CD14-positive monocyte (primary cell): ENCODE data around the gene SCYGR3. TPM values are rescaled to one million over a fixed set of nuclear protein-coding genes. Genes with fewer than 3 reads are reported as not detected.
"Not testable (repeated sequence)": the region's sequence is repeated elsewhere in the genome, so short reads cannot be mapped to it uniquely, and the experiment has no call there.

Experiments used
- DNase-seq, 3 donors: peaks; one replicate each; pipeline ENCODE4 v3.0.0-alpha.2; 2011 to 2022
- H2AFZ ChIP-seq: 2 replicates; pipeline ENCODE4 v1.6.0; 2012; ENCODE audit warnings: mild to moderate bottlenecking, low read depth, low read length, inconsistent platforms; ENCODE audit not compliant: insufficient read depth, poor library complexity, severe bottlenecking
- H3K27ac ChIP-seq, 2 donors: 1 replicate in 1 of 2; 2 replicates in 1 of 2; pipeline ENCODE4 v1.5.1; 2012 to 2013; ENCODE audit warnings: low read length in 2 of 2, control low read depth in 1 of 2, inconsistent platforms in 1 of 2, low read depth in 1 of 2, mild to moderate bottlenecking in 1 of 2
- H3K27me3 ChIP-seq, 2 donors: one replicate each; pipeline versions ENCODE4 v1.6.0 to v1.6.1; 2011 to 2013; ENCODE audit warnings: low read length in 2 of 2; ENCODE audit not compliant: control insufficient read depth in 2 of 2, insufficient read depth in 2 of 2
- H3K36me3 ChIP-seq, 2 donors: replicated peaks in 1 of 2; 1 replicate in 1 of 2; 2 replicates in 1 of 2; pipeline versions ENCODE4 v1.5.1 to v1.6.1; 2012 to 2013; ENCODE audit warnings: low read length in 2 of 2, control low read depth in 1 of 2, inconsistent platforms in 1 of 2, mild to moderate bottlenecking in 1 of 2; ENCODE audit not compliant: insufficient read depth in 2 of 2, control insufficient read depth in 1 of 2
- H3K4me1 ChIP-seq, 2 donors: 1 replicate in 1 of 2; 2 replicates in 1 of 2; pipeline versions ENCODE4 v1.5.1 to v1.6.1; 2012 to 2013; ENCODE audit warnings: low read length in 2 of 2, control low read depth in 1 of 2, inconsistent platforms in 1 of 2, mild to moderate bottlenecking in 1 of 2, moderate library complexity in 1 of 2; ENCODE audit not compliant: insufficient read depth in 2 of 2, control insufficient read depth in 1 of 2
- H3K4me2 ChIP-seq: replicated peaks from 2 replicates; pipeline ENCODE3; 2012; ENCODE audit warnings: low read length, moderate library complexity, mild to moderate bottlenecking; ENCODE audit not compliant: poor library complexity, severe bottlenecking; ENCODE audit errors: extremely low read depth
- H3K4me3 ChIP-seq, 3 experiments: fragments of 200-600 bp in 1 of 3; sonication (generic) in 1 of 3; replicated peaks in 1 of 3; 1 replicate in 2 of 3; 2 replicates in 1 of 3; pipeline ENCODE4 v1.5.1; 2011 to 2013; ENCODE audit warnings: low read length in 3 of 3, mild to moderate bottlenecking in 3 of 3, control low read depth in 2 of 3, low read depth in 2 of 3, inconsistent platforms in 1 of 3, moderate library complexity in 1 of 3
- H3K79me2 ChIP-seq: 2 replicates; pipeline ENCODE4 v1.6.0; 2012; ENCODE audit warnings: mild to moderate bottlenecking, control low read depth, inconsistent platforms, low read length, moderate library complexity; ENCODE audit not compliant: insufficient read depth
- H3K9ac ChIP-seq: 2 replicates; pipeline ENCODE4 v1.6.0; 2017; ENCODE audit warnings: low read length, mild to moderate bottlenecking; ENCODE audit not compliant: insufficient read depth, poor library complexity, severe bottlenecking
- H3K9me3 ChIP-seq, 2 donors: replicated peaks in 1 of 2; 1 replicate in 1 of 2; 2 replicates in 1 of 2; pipeline versions ENCODE4 v1.5.1 to v1.6.1; 2012 to 2013; ENCODE audit warnings: low read length in 2 of 2, control low read depth in 1 of 2; ENCODE audit not compliant: control insufficient read depth in 1 of 2, insufficient read depth in 1 of 2
- H4K20me1 ChIP-seq: 2 replicates; pipeline ENCODE4 v1.6.0; 2012; ENCODE audit warnings: mild to moderate bottlenecking, low read length, control low read depth, moderate library complexity; ENCODE audit not compliant: insufficient read depth
- H3K27ac Mint-ChIP-seq, 7 donors: one replicate each; pipeline ENCODE4 v1.8.0; 2020; ENCODE audit warnings: mild to moderate bottlenecking in 7 of 7, mixed read lengths in 7 of 7, moderate library complexity in 6 of 7, inconsistent platforms in 2 of 7
- H3K27me3 Mint-ChIP-seq, 3 donors: one replicate each; pipeline ENCODE4 v1.8.0; 2021 to 2022; ENCODE audit warnings: low read depth in 3 of 3, mild to moderate bottlenecking in 3 of 3, mixed read lengths in 3 of 3, moderate library complexity in 3 of 3, inconsistent platforms in 1 of 3
- H3K36me3 Mint-ChIP-seq, 2 donors: one replicate each; pipeline ENCODE4 v1.8.0; 2020; ENCODE audit warnings: mixed read lengths in 2 of 2, inconsistent platforms in 1 of 2, mild to moderate bottlenecking in 1 of 2
- H3K4me1 Mint-ChIP-seq: one replicate; pipeline ENCODE4 v1.8.0; 2020; ENCODE audit warnings: mild to moderate bottlenecking, mixed read lengths
- H3K4me3 Mint-ChIP-seq, 2 donors: one replicate each; pipeline ENCODE4 v1.8.0; 2020; ENCODE audit warnings: mild to moderate bottlenecking in 2 of 2, mixed read lengths in 2 of 2, moderate library complexity in 1 of 2
- H3K9me3 Mint-ChIP-seq, 7 donors: one replicate each; pipeline ENCODE4 v1.8.0; 2020 to 2022; ENCODE audit warnings: mixed read lengths in 7 of 7, mild to moderate bottlenecking in 6 of 7, moderate library complexity in 6 of 7, inconsistent platforms in 2 of 7
- WGBS: methylation state at CpG from one replicate; pipeline ENCODE4 v1.1.5; 2013; ENCODE audit warnings: missing lambda C conversion rate; ENCODE audit not compliant: insufficient coverage; 5-methylcytosine and 5-hydroxymethylcytosine counted together
- intact Hi-C, 2 donors: fragments of 100-400 bp; cut with micrococcal nuclease; formaldehyde crosslinking; loops; one replicate each; pipeline versions ENCODE4 v1.15.0 to v1.15.1; 2023
- polyA plus RNA-seq, 3 donors: library from polyadenylated mRNA; depleted of rRNA in 1 of 3; unstranded in 2 of 3; stranded (reverse) in 1 of 3; fragments of 300-500 nt in 2 of 3; fragments of >200 nt in 1 of 3; fragmentation: Illumina TruSeq in 2 of 3; gene quantifications; 1 replicate in 2 of 3; 2 replicates in 1 of 3; pipeline ENCODE4 v1.2.3, GENCODE V29; 2012 to 2021
- TF ChIP-seq, protein P1 (sequence below): fragments of 200-600 bp; IDR thresholded peaks from one replicate; pipeline ENCODE4 v1.8.0; 2022; ENCODE audit warnings: antibody characterized with exemption, mild to moderate bottlenecking

SCYGR3 gene
- polyA plus RNA-seq, 3 donors, result not detected

DNA sequence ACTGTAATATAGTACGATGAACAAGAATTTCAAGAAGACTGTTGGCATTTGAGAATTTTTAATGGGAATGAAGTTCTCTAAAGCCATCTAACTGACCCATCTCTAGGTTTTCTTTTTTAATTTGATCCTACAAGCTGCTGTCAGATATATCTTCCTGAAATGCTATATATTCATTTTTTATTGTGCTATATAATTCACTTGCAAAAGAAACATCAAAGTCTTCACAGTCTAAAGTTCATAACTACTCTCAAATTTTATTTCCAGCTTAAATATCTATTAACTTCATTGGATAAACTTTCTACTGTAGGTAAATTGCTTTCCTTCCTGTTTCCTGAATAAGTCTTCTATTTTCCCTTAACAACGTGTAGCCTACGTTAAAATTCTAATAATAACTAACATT, 12.3 kb downstream of the SCYGR3 start:
- no peak for DNase-seq
- peaks cover 19 to 31% (median 21%) of the 10 kb centered on the region in 3 donors for H3K27me3 Mint-ChIP-seq
- H3K9me3 ChIP-seq, result no peaks in the 10 kb centered on the region
- H3K4me2 ChIP-seq, result no peak overlapping the region
- H3K4me3 ChIP-seq, result no peak overlapping the region
- peaks cover 9 to 11% of the 10 kb centered on the region in 2 donors for H3K27me3 ChIP-seq
- no peaks in the 10 kb centered on the region for H3K79me2 ChIP-seq
- peaks cover 0 to 3% (median 0%) of the 10 kb centered on the region in 7 donors for H3K9me3 Mint-ChIP-seq
- no CpG with 5 or more reads among the region's 3 CpGs for WGBS
- TF ChIP-seq, protein P1, sequence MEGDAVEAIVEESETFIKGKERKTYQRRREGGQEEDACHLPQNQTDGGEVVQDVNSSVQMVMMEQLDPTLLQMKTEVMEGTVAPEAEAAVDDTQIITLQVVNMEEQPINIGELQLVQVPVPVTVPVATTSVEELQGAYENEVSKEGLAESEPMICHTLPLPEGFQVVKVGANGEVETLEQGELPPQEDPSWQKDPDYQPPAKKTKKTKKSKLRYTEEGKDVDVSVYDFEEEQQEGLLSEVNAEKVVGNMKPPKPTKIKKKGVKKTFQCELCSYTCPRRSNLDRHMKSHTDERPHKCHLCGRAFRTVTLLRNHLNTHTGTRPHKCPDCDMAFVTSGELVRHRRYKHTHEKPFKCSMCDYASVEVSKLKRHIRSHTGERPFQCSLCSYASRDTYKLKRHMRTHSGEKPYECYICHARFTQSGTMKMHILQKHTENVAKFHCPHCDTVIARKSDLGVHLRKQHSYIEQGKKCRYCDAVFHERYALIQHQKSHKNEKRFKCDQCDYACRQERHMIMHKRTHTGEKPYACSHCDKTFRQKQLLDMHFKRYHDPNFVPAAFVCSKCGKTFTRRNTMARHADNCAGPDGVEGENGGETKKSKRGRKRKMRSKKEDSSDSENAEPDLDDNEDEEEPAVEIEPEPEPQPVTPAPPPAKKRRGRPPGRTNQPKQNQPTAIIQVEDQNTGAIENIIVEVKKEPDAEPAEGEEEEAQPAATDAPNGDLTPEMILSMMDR, result no peak
- no peaks in the 10 kb centered on the region for H4K20me1 ChIP-seq
- no peaks in the 10 kb centered on the region for H3K4me1 Mint-ChIP-seq
- H3K36me3 Mint-ChIP-seq, result no peaks in the 10 kb centered on the region
- intact Hi-C loops, result no loop called here
- H3K4me3 Mint-ChIP-seq, result no peak overlapping the region
- no peaks in the 10 kb centered on the region for H3K4me1 ChIP-seq
- no peak overlapping the region for H3K9ac ChIP-seq
- no peak overlapping the region for H3K27ac ChIP-seq
- H2AFZ ChIP-seq, result no peak overlapping the region
- H3K36me3 ChIP-seq, result no peaks in the 10 kb centered on the region
- no peak overlapping the region for H3K27ac Mint-ChIP-seq

DNA sequence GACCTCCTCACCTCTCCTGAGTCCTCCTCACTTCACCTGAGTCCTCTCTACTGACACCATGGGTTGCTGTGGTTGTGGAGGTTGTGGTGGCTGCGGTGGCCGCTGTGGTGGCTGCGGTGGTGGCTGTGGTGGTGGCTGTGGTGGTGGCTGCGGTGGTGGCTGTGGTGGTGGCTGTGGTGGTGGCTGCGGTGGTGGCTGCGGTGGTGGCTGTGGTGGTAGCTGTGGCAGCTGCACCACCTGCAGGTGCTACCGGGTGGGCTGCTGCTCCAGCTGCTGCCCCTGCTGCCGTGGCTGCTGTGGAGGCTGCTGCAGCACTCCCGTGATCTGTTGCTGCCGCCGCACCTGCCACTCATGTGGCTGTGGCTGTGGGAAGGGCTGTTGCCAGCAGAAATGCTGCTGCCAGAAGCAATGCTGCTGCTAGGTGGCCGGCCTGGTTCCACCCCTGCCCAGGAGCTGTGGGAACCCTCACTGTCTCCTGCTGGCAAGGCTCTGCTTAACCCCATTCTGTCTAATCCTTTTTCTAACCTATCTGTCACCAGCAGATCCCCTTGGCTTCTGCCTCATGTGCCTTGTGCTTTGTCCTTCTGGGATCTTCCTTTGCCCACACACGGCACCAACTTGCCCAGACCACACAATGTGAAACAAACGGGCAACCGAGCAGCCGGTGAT, 15.7 kb downstream of the SCYGR3 start, which contains the start of gene SCYGR2:
Gene SCYGR2, plus strand, starts transcription at position 59 of the 669 bp plus-strand sequence. Its CDS starts 0 bp downstream, at position 59.
- H3K79me2 ChIP-seq, H3K36me3 Mint-ChIP-seq, H3K4me1 Mint-ChIP-seq, H3K4me2 ChIP-seq, H3K27ac ChIP-seq, H2AFZ ChIP-seq, H3K4me1 ChIP-seq, H3K9me3 ChIP-seq, intact Hi-C loops, H3K4me3 Mint-ChIP-seq, H3K9me3 Mint-ChIP-seq, H3K9ac ChIP-seq, DNase-seq, H3K36me3 ChIP-seq, H3K27ac Mint-ChIP-seq, H3K4me3 ChIP-seq, H4K20me1 ChIP-seq, H3K27me3 ChIP-seq: not testable (repeated sequence)
- WGBS, result 96% methylated on average over 4 of the region's 16 CpGs
- H3K27me3 Mint-ChIP-seq, result peaks cover 15 to 25% (median 24%) of the 10 kb centered on the region in 3 donors
